Activated CD8-positive, alpha-beta memory T cell treated with anti-CD3 and anti-CD28 coated beads for 1 hour (primary cell): ENCODE data around the gene CDCP1.
"Not testable (repeated sequence)": the region's sequence is repeated elsewhere in the genome, so short reads cannot be mapped to it uniquely, and the experiment has no call there.

Experiments
- DNase-seq, 2 donors: peaks; one replicate each; pipeline ENCODE4 v3.0.0-alpha.2; 2020; ENCODE audit warnings: low read depth in 1 of 2; ENCODE audit errors: extremely low read depth in 1 of 2

CDCP1 gene

GRCh38 chr3:45088543-45089358 lies 57.4 kb downstream of the CDCP1 start:
- DNase-seq = no peak

GRCh38 chr3:45087155-45087554 lies 59.0 kb downstream of the CDCP1 start:
- no peak for DNase-seq

DNA sequence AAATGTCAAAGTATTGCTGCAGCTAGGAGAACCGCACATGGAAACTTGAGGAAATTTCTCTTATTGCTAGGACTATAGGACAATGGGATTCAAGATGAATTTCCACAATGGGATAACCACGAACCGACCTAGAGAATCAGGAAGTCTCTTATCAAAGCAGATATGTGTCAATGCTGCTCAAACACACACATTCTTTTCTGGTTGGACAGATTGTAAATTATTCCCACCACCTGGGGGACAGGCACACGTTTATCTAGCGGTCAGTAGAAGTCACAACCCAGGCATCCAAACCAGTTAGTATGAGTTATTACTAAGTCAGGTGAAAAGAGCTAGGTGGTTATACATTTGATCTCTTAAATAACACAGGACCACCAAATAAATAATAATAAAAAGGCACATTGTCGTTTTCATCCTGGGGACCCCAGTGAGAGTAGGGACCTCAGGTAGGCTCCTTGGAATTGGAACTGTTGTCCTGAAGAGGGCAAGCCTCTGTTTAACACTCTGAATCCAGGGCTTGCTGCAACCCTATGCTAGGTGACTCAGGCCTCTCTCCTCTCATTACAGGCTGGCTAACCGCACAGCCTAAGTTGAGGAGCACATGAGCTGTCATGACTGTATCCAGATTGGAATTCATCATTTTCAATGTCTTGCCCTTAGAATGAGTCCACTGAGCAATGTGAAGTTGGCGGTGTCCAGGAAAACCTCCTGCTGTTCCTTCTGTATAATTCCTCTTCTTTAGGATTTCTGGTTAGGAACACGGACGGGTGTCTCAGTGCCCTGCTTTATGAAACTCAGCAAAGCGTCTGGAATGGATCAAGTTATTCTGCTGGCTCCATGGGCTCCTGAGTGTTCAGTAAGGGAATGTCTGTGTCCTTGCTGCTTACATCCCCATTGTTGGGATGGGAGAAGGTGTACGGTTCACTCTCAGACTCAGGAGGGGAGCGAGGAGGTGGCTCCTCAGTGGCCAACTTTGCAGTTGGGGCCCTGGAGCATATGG lies 61.1 kb downstream of the CDCP1 start:
- no peak for DNase-seq

GRCh38 chr3:45084361-45084760 lies 61.8 kb downstream of the CDCP1 start:
- no peak for DNase-seq

GRCh38 chr3:45083023-45083422 lies 63.2 kb downstream of the CDCP1 start:
- no peak for DNase-seq

- no peak for DNase-seq
Measured at GRCh38 chr3:45082142-45082538, 64.0 kb downstream of the CDCP1 start.

GRCh38 chr3:45081506-45082141 lies 64.6 kb downstream of the CDCP1 start:
- DNase-seq = no peak

DNA sequence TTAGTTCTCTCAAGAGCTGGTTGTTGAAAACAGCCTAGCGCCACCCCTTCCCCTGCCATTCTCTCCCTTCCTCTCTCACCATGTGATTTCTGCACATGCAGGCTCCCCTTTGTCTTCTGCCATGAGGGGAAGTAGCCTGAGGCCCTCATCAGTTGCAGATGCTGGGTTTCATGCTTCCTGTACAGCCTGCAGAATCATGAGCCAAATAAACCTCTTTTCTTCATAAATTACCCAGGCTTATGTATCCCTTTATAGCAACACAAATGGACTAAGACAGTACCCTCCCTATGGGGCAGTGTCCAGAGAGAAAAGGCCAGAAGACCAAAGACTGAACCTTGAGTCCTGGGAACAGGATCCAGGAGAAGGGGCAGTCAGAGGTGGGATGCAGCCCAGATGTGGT lies 65.4 kb downstream of the CDCP1 start:
- no peak for DNase-seq

GRCh38 chr3:45079715-45080114 lies 66.5 kb downstream of the CDCP1 start:
- DNase-seq = no peak

- DNase-seq = no peak
Measured at GRCh38 chr3:45078910-45079522, 67.2 kb downstream of the CDCP1 start.

DNA sequence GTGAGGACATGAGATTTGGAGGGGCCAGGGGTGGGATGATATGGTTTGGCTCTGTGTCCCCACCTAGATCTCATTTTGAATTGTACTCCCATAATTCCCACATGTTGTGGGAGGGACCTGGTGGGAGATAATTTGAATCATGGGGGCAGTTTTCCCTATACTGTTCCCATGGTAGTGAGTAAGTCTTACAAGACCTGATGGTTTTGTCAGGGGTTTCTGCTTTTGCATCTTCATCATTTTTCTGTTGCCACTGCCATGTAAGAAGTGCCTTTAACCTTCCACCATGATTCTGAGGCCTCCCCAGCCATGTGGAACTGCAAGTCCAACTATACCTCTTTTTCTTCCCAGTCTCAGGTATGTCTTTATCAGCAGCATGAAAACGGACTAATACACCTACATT lies 67.9 kb downstream of the CDCP1 start:
- not testable (repeated sequence) for DNase-seq

DNA sequence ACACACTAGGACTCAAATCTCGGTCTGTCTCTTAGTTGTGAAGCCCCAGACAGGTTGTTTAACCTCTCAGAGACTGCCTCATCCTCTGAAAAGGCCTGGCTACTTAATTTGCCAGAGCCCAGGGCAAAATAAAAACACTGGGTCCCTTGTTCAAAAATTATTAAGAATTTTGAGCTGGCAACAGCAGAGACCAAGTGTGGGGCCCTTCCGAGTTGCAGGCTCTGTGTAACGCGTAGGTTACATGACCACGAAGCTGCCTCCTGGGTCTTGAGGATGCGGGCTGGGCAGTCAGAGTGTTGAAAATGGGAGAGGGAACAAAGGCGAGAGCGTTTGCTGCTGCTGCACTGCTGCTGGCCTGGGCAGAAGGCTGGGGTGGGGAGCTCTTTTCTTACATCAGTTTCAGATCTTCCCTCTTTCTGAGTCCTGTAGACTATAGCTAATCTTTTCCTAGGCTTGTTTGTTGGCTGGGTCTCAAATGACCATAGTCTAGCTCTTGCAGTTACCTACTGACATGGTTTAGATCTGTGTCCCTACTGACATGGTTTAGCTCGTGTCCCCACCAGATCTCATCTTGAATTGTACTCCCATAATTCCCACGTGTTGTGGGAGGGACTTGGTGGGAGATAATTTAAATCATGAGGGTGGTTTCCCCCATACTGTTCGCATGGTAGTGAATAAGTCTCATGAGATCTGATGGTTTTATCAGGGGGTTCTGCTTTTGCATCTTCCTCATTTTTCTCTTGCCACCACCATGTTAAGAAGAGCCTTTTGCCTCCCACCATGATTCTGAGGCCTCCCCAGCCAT lies 70.2 kb downstream of the CDCP1 start:
- DNase-seq = no peak

- no peak for DNase-seq
Measured at GRCh38 chr3:45071075-45071474, 75.1 kb downstream of the CDCP1 start.

DNA sequence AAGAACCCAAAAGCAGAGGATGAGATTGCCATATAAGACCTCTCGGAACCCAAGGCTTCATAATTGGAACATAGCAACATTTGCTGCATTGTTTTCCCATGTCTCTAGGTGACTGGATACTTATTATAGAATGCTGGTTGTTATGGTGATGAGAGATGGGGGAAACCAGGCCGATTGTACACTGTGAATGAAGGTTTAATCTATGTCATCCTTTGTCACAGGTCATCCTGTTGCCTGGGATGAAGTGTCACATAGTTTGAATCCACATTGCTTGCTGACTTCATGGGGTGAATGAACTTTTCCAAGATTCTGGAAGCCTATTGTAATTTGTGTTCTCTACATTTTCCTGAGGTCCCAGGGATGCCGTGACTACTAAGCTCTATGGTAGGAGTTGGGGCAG lies 78.2 kb downstream of the CDCP1 start:
- no peak for DNase-seq

DNA sequence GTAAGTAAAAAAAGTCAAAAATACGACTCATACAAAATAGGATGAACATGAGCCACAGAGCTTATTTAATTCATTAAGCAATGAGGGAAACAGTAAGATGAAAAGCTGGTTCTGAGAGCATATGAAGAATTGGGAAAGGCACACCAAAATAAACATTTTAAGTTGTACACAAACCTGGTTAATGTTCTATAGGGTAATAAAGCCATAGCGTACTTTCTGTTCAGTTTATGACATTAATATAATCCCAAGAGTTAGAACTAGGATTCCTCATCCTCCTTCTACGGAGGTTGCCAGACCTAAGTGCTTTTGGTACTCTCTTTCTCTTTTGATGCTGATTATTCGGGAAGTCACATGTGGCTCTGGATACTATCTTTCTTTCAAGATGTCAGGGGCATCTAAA lies 78.7 kb downstream of the CDCP1 start:
- no peak for DNase-seq

DNA sequence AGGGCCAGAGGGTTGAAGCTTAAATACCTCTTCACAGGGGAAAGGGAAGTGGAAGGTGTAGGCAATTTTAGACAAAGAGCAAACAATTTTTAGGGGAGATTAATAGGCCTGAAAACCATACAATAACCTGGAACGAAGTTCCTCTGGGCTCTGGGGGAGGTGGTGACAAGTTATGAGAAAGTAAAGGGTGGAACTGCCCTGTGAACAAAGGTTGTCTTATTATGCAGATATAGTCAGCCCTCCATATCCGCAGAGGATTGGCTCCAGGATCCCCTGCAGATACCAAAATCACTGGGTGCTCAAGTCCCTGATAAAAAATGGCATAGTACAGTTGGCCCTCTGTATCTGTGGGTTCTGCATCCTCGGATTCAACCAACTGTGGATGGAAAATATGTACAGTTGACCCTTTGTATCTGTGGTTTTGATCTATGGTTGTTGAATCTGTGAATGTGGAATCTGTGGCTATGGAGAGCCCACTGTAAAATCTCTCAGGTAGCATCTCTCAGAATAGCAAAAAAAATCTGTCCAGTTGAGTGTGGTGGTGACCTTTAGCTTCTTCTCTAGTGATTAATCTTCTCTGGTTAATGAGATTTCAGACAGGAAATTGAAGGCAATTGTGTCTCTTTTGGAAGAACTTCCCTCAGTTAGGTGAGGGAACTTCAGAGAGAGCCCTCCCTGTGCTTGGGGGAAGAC lies 79.9 kb downstream of the CDCP1 start:
- DNase-seq = no peak

GRCh38 chr3:45065373-45065720 lies 80.8 kb downstream of the CDCP1 start:
- DNase-seq = no peak

DNA sequence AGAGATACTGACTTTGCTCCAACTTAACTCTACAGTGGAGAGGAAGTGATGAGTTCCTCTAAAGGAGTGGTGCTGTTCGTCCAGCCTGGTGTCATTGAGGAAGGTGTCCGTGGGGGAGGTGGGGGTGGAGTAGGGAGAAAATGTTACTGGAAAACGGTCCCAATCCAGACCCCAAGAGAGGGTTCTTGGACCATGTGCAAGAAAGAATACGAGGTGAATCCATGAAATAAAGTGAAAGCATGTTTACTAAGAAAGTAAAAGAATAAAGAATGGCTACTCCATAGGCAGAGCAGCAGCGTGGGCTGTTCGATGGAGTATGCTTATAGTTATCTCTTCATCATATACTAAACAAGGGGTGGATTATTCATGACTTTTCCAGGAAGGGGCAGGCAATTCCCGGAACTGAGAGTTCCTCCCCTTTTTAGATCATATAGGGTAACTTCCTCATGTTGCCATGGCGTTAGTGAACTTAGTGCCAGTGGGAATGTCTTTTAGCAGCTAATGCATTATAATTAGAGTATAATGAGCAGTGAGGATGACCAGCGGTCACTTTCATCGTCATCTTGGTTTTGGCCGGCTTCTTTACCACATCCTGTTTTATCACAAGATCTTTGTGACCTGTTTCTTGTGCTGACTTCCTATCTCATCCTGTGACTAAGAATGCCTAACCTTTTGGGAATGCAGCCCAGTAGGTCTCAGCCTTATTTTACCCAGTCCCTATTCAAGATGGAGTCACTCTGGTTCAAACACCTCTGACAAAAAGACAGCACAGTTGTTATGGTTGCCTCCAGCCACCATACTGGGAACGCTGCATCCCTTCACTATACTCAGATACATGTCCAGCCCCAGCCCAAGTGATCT lies 81.4 kb downstream of the CDCP1 start:
- no peak for DNase-seq

DNA sequence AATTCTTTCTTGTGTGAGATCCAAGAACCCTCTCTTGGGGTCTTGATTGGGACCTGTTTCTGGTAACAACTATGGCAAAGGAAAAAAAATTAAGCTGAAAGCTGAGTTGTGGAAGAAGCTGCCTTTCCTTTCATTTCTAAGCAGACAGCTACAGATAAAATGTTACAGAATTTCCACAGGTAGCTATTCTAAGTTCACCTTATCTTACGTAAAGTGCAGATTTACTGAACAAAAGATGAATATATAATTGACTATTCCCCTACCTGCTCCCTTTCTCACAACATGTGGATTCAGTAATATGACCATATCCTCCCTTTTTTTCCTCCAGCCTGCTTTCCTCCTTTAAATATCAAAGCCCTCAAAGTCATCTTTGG lies 83.5 kb downstream of the CDCP1 start:
- DNase-seq = no peak
